H1 (cell line): Measurements from ENCODE around the gene FBLN2. TPM values are rescaled to one million over a fixed set of nuclear protein-coding genes. Genes with fewer than 3 reads are reported as not detected.

Experiments used
- CTCF ChIA-PET: fragments of 300-600 bp; sonication (Branson Sonifier 250); formaldehyde crosslinking; loops from one replicate; lab custom pipeline; 2021; ENCODE audit not compliant: partially characterized antibody; lab: Charles Lee
- POLR2A ChIA-PET: fragments of 300-600 bp; sonication (Branson Sonifier 250); formaldehyde crosslinking; loops from one replicate; lab custom pipeline; 2021; ENCODE audit warnings: inconsistent platforms; ENCODE audit not compliant: partially characterized antibody; lab: Charles Lee
- DNase-seq, 2 experiments: peaks; one replicate each; pipeline versions ENCODE4 v3.0.0 to v3.0.0-alpha.2; 2010 to 2022; ENCODE audit warnings: low spot score in 2 of 2, low read depth in 1 of 2, mixed read lengths in 1 of 2
- FAIRE-seq: peaks from 2 replicates; lab custom pipeline; 2011; peaks lifted over from hg19 to GRCh38; lab: Jason Lieb, UNC
- H2AFZ ChIP-seq: 2 replicates; pipeline ENCODE4 v1.8.1; 2012; ENCODE audit warnings: low read length, inconsistent platforms
- H2AK5ac ChIP-seq: 2 replicates; pipeline ENCODE4 v1.6.1; 2013; ENCODE audit warnings: low read depth, low read length
- H2BK120ac ChIP-seq: replicated peaks from 2 replicates; pipeline ENCODE3; 2013; ENCODE audit warnings: low read depth, low read length, inconsistent platforms
- H2BK12ac ChIP-seq: 2 replicates; pipeline ENCODE4 v1.6.1; 2013; ENCODE audit warnings: low read depth, low read length
- H2BK15ac ChIP-seq: 2 replicates; pipeline ENCODE4 v1.6.1; 2013; ENCODE audit warnings: low read length
- H2BK20ac ChIP-seq: 2 replicates; pipeline ENCODE4 v1.6.1; 2013; ENCODE audit warnings: low read length
- H2BK5ac ChIP-seq: 2 replicates; pipeline ENCODE4 v1.6.1; 2013; ENCODE audit warnings: low read depth, low read length
- H3K14ac ChIP-seq: 2 replicates; pipeline ENCODE4 v1.6.1; 2013; ENCODE audit warnings: inconsistent platforms; ENCODE audit not compliant: insufficient read length
- H3K18ac ChIP-seq: 2 replicates; pipeline ENCODE4 v1.6.1; 2013; ENCODE audit warnings: low read length; ENCODE audit errors: extremely low read depth
- H3K23ac ChIP-seq: 2 replicates; pipeline ENCODE4 v1.6.1; 2013; ENCODE audit warnings: inconsistent platforms; ENCODE audit not compliant: insufficient read length
- H3K23me2 ChIP-seq: 2 replicates; pipeline ENCODE4 v1.6.1; 2013; ENCODE audit warnings: low read depth, low read length
- H3K27ac ChIP-seq: 2 replicates; pipeline ENCODE4 v1.6.1; 2011; ENCODE audit warnings: low read depth, low read length, inconsistent platforms
- H3K27me3 ChIP-seq, 4 experiments: replicated peaks in 1 of 4; 1 replicate in 1 of 4; 2 replicates in 3 of 4; pipeline versions ENCODE4 v1.6.1 to v1.8.1; 2011 to 2013; ENCODE audit warnings: low read length in 3 of 4, mild to moderate bottlenecking in 3 of 4, inconsistent platforms in 2 of 4, mixed read lengths in 2 of 4, moderate library complexity in 1 of 4; ENCODE audit not compliant: control insufficient read depth in 3 of 4, insufficient read depth in 3 of 4; ENCODE audit errors: extremely low read depth in 1 of 4
- H3K36me3 ChIP-seq, 4 experiments: 2 replicates each; pipeline versions ENCODE4 v1.6.1 to v1.8.1; 2011 to 2013; ENCODE audit warnings: mild to moderate bottlenecking in 4 of 4, low read length in 3 of 4, moderate library complexity in 2 of 4, control low read depth in 1 of 4, inconsistent platforms in 1 of 4; ENCODE audit not compliant: insufficient read depth in 4 of 4, control insufficient read depth in 2 of 4
- H3K4ac ChIP-seq: replicated peaks from 2 replicates; pipeline ENCODE3; 2013; ENCODE audit warnings: low read length, low read depth, mixed read lengths, inconsistent platforms; ENCODE audit not compliant: insufficient read length
- H3K4me1 ChIP-seq, 4 experiments: replicated peaks in 1 of 4; 1 replicate in 1 of 4; 2 replicates in 3 of 4; pipeline versions ENCODE4 v1.6.1 to v1.8.1; 2011 to 2013; ENCODE audit warnings: low read length in 3 of 4, inconsistent platforms in 2 of 4, mixed read lengths in 1 of 4; ENCODE audit not compliant: insufficient read depth in 4 of 4, control insufficient read depth in 3 of 4
- H3K4me2 ChIP-seq, 2 experiments: 2 replicates each; pipeline versions ENCODE4 v1.6.1 to v1.8.1; 2011 to 2013; ENCODE audit warnings: low read depth in 2 of 2, low read length in 2 of 2, control low read depth in 1 of 2, inconsistent platforms in 1 of 2, mild to moderate bottlenecking in 1 of 2; ENCODE audit not compliant: insufficient read depth in 1 of 2
- H3K4me3 ChIP-seq, 4 experiments: fragments of 200-600, 300-600 bp in 1 of 4; sonication (generic), shearing (Covaris generic), sonication (Bioruptor Twin) in 1 of 4; 2 replicates each; pipeline versions ENCODE4 v1.5.1 to v1.8.1; 2011 to 2016; ENCODE audit warnings: low read length in 4 of 4, low read depth in 3 of 4, control low read depth in 2 of 4, inconsistent platforms in 2 of 4, mild to moderate bottlenecking in 2 of 4, mixed read lengths in 1 of 4, moderate library complexity in 1 of 4; ENCODE audit not compliant: insufficient read depth in 2 of 4; ENCODE audit errors: extremely low read depth in 1 of 4
- H3K56ac ChIP-seq: replicated peaks from 2 replicates; pipeline ENCODE3; 2013; ENCODE audit warnings: low read depth, mild to moderate bottlenecking, mixed read lengths, low read length, inconsistent platforms; ENCODE audit not compliant: insufficient read length
- H3K79me1 ChIP-seq: 2 replicates; pipeline ENCODE4 v1.6.1; 2013; ENCODE audit warnings: low read depth, low read length, control low read depth
- H3K79me2 ChIP-seq, 2 experiments: 2 replicates each; pipeline versions ENCODE4 v1.6.1 to v1.8.1; 2012 to 2013; ENCODE audit warnings: low read length in 2 of 2, mild to moderate bottlenecking in 2 of 2, inconsistent platforms in 1 of 2; ENCODE audit not compliant: insufficient read depth in 2 of 2, control insufficient read depth in 1 of 2
- H3K9ac ChIP-seq, 4 experiments: replicated peaks in 1 of 4; 1 replicate in 1 of 4; 2 replicates in 3 of 4; pipeline versions ENCODE4 v1.6.1 to v1.8.1; 2011 to 2013; ENCODE audit warnings: low read depth in 3 of 4, low read length in 3 of 4, control low read depth in 2 of 4, mild to moderate bottlenecking in 2 of 4, moderate library complexity in 2 of 4, inconsistent platforms in 1 of 4; ENCODE audit errors: extremely low read depth in 1 of 4
- H3K9me3 ChIP-seq, 2 experiments: 2 replicates each; pipeline versions ENCODE4 v1.6.1 to v1.8.1; 2012 to 2013; ENCODE audit warnings: mild to moderate bottlenecking in 2 of 2, moderate library complexity in 2 of 2, control low read depth in 1 of 2, inconsistent platforms in 1 of 2, low read depth in 1 of 2, low read length in 1 of 2, mixed read lengths in 1 of 2; ENCODE audit not compliant: insufficient read depth in 2 of 2
- H4K20me1 ChIP-seq, 2 experiments: replicated peaks in 1 of 2; 2 replicates each; pipeline versions ENCODE3 to v1.8.1; 2011 to 2013; ENCODE audit warnings: inconsistent platforms in 2 of 2, low read length in 2 of 2, mild to moderate bottlenecking in 1 of 2; ENCODE audit not compliant: insufficient read depth in 2 of 2, control insufficient read depth in 1 of 2
- H4K5ac ChIP-seq: 2 replicates; pipeline ENCODE4 v1.6.1; 2013; ENCODE audit warnings: low read length, low read depth, mixed read lengths, inconsistent platforms; ENCODE audit not compliant: insufficient read length
- H4K8ac ChIP-seq: 2 replicates; pipeline ENCODE4 v1.8.0; 2013; ENCODE audit warnings: mild to moderate bottlenecking, moderate library complexity, low read length, inconsistent platforms; ENCODE audit not compliant: insufficient read depth; ENCODE audit errors: extremely low read depth
- H4K91ac ChIP-seq: replicated peaks from 2 replicates; pipeline ENCODE3; 2013; ENCODE audit warnings: low read length, mixed read lengths, inconsistent platforms; ENCODE audit not compliant: insufficient read length
- CBX5 ChIP-seq: fragments of 300-800, 300-1000 bp; sonication (generic); IDR thresholded peaks from 2 replicates; pipeline ENCODE4 v1.7.1; 2016; ENCODE audit warnings: antibody characterized with exemption, low read length, low read depth
- GABPA ChIP-seq: IDR thresholded peaks from 2 replicates; pipeline ENCODE4 v1.6.1; 2011; ENCODE audit warnings: mild to moderate bottlenecking, low read length, moderate library complexity, borderline replicate concordance; ENCODE audit not compliant: insufficient read depth
- JUND ChIP-seq: IDR thresholded peaks from 2 replicates; pipeline ENCODE4 v1.6.1; 2011; ENCODE audit warnings: mild to moderate bottlenecking, improper control_type of control experiment, low read length
- KDM1A ChIP-seq: fragments of 200-600, 300-600 bp; sonication (generic); IDR thresholded peaks from 2 replicates; pipeline ENCODE4 v1.7.1; 2016; ENCODE audit warnings: mild to moderate bottlenecking, low read length, borderline replicate concordance
- KDM4A ChIP-seq: IDR thresholded peaks from one replicate; pipeline ENCODE4 v1.7.1; 2012; ENCODE audit warnings: low read depth, mild to moderate bottlenecking, moderate library complexity, low read length, inconsistent platforms; ENCODE audit not compliant: severe bottlenecking
- YY1 ChIP-seq: IDR thresholded peaks from 2 replicates; pipeline ENCODE4 v1.6.1; 2011; ENCODE audit warnings: low read depth, mild to moderate bottlenecking, low read length
- whole genome bisulfite sequencing, 2 experiments: shearing (Covaris generic) in 1 of 2; methylation state at CpG; one replicate each; pipeline versions ENCODE4 v1.1.6 to v1.1.7; 2013 to 2015; ENCODE audit warnings: low lambda C conversion rate in 2 of 2, mixed read lengths in 2 of 2, inconsistent platforms in 1 of 2, low coverage in 1 of 2, missing lambda C conversion rate in 1 of 2; ENCODE audit not compliant: insufficient replicate concordance in 2 of 2, insufficient coverage in 1 of 2, insufficient read length in 1 of 2; ENCODE audit errors: extremely low coverage in 1 of 2, missing lambda C conversion rate in 1 of 2; 5-methylcytosine and 5-hydroxymethylcytosine counted together
- polyA plus RNA-seq, 7 experiments: library from polyadenylated mRNA; depleted of rRNA in 3 of 7; stranded (reverse) in 5 of 7; unstranded in 2 of 7; fragments of >200 nt in 5 of 7; fragments of 200-250 nt in 2 of 7; gene quantifications; 1 replicate in 5 of 7; 2 replicates in 1 of 7; 4 replicates in 1 of 7; pipeline versions ENCODE4 v1.2.1 to v1.2.3, GENCODE V29; 2011 to 2013; ENCODE audit warnings: missing spikeins in 2 of 7, mixed read lengths in 2 of 7
- total RNA-seq: library from RNA; stranded (reverse); fragmentation: NEBNext Ultra II Directional; extraction: Animal tissue kit (Norgen Biotek cat#: 25700); gene quantifications from 2 replicates; pipeline ENCODE4 v1.2.1, GENCODE V29; 2021
- TF ChIP-seq, protein P1 (sequence below): IDR thresholded peaks from 2 replicates; pipeline ENCODE4 v1.6.1; 2011; ENCODE audit warnings: low read length, improper control_type of control experiment
- TF ChIP-seq, protein P2 (sequence below): IDR thresholded peaks from 2 replicates; pipeline ENCODE4 v1.6.1; 2012; ENCODE audit warnings: inconsistent platforms
- TF ChIP-seq, protein P3 (sequence below): IDR thresholded peaks from 2 replicates; pipeline ENCODE4 v1.6.1; 2011; ENCODE audit warnings: low read depth, mild to moderate bottlenecking, low read length; ENCODE audit not compliant: insufficient read depth

FBLN2 gene
- total and polyA plus RNA-seq, 2 of the 8 experiments (the other 6 are each of a cell fraction or from before 2014, with no cell fraction given) = 17.4 to 24.2 TPM

DNA sequence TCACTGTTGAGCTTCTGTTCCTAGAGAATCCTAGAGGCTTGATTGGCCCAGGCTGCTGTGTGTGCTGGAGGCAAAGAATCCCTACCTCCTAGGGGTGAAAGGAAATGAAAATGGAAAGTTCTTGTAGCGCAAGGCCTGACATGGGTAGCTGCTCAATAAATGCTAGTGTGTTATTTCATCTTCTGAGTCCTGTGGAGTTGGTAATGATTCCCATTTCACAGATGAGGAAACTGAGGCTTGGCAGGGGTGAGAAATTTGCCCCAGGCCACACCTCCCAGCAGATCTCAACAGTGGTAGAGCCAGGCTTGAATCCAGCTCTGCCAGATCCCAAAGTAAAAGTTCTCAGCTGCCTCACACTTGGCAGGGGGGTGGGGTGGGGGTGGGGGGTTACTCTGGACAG, 42.7 kb upstream of the FBLN2 start:
- CTCF ChIA-PET = interaction anchor here (1.0 to 51.2 kb wide), 4 partner anchors 1 to 144 kb away, joined by 3 to 856 read pairs (median 430); partner anchors contain the start of gene FBLN2
- Histone ChIP-seq H3K27ac (no peak overlapping the region), H2BK12ac (no peak overlapping the region), H4K91ac (no peak overlapping the region), H3K9me3 (no peaks in the 10 kb centered on the region), H4K8ac (no peak overlapping the region), H2BK5ac (no peak overlapping the region), H3K18ac (no peak overlapping the region), H4K5ac (no peak overlapping the region), H3K23ac (no peak overlapping the region), H3K79me2 (no peaks in the 10 kb centered on the region), H3K4me2 (no peak overlapping the region), H2AK5ac (no peak overlapping the region), H3K4me3 (no peak overlapping the region), H3K79me1 (no peaks in the 10 kb centered on the region), H3K27me3 (no peaks in the 10 kb centered on the region; a peak in 1 of 7 replicates), H2AFZ (no peak overlapping the region), H3K14ac (no peak overlapping the region), H2BK20ac (no peak overlapping the region), H3K4me1 (peaks cover 0 to 10% (median 3%) of the 10 kb centered on the region in 4 experiments; a peak in 1 of 7 replicates), H3K36me3 (no peaks in the 10 kb centered on the region), H2BK15ac (no peak overlapping the region), H4K20me1 (no peaks in the 10 kb centered on the region), H2BK120ac (no peak overlapping the region), H3K56ac (no peak overlapping the region), H3K9ac (no peak overlapping the region), H3K23me2 (no peaks in the 10 kb centered on the region; the same call in 1 of the 2 replicates), H3K4ac (no peak overlapping the region)
- DNase-seq = no peak
- TF ChIP-seq JUND (no peak), YY1 (no peak), KDM1A (no peak), GABPA (no peak), KDM4A (no peak), CBX5 (no peak)
- TF ChIP-seq, protein P1, sequence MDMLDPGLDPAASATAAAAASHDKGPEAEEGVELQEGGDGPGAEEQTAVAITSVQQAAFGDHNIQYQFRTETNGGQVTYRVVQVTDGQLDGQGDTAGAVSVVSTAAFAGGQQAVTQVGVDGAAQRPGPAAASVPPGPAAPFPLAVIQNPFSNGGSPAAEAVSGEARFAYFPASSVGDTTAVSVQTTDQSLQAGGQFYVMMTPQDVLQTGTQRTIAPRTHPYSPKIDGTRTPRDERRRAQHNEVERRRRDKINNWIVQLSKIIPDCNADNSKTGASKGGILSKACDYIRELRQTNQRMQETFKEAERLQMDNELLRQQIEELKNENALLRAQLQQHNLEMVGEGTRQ = no peak
- TF ChIP-seq, protein P2, sequence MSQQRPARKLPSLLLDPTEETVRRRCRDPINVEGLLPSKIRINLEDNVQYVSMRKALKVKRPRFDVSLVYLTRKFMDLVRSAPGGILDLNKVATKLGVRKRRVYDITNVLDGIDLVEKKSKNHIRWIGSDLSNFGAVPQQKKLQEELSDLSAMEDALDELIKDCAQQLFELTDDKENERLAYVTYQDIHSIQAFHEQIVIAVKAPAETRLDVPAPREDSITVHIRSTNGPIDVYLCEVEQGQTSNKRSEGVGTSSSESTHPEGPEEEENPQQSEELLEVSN = no peak
- TF ChIP-seq, protein P3, sequence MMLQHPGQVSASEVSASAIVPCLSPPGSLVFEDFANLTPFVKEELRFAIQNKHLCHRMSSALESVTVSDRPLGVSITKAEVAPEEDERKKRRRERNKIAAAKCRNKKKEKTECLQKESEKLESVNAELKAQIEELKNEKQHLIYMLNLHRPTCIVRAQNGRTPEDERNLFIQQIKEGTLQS = no peak
- POLR2A ChIA-PET = interaction anchor here (1.3 kb wide), 1 partner anchor 146 kb away, joined by 3 read pairs; no protein-coding TSS in a partner anchor
- WGBS, 2 experiments = 88% methylated on average over 1 of the region's 1 CpG; no CpG with 5 or more reads in 1 of the 2 experiments
- FAIRE-seq = no peak
